ENCODE data around the gene BARHL1. TPM values are rescaled to one million over a fixed set of nuclear protein-coding genes. Genes with fewer than 3 reads are reported as not detected.

Gene BARHL1
- total and polyA plus RNA-seq, 2 of the 4 experiments (the other 2 are of a cell fraction) = not detected

DNA sequence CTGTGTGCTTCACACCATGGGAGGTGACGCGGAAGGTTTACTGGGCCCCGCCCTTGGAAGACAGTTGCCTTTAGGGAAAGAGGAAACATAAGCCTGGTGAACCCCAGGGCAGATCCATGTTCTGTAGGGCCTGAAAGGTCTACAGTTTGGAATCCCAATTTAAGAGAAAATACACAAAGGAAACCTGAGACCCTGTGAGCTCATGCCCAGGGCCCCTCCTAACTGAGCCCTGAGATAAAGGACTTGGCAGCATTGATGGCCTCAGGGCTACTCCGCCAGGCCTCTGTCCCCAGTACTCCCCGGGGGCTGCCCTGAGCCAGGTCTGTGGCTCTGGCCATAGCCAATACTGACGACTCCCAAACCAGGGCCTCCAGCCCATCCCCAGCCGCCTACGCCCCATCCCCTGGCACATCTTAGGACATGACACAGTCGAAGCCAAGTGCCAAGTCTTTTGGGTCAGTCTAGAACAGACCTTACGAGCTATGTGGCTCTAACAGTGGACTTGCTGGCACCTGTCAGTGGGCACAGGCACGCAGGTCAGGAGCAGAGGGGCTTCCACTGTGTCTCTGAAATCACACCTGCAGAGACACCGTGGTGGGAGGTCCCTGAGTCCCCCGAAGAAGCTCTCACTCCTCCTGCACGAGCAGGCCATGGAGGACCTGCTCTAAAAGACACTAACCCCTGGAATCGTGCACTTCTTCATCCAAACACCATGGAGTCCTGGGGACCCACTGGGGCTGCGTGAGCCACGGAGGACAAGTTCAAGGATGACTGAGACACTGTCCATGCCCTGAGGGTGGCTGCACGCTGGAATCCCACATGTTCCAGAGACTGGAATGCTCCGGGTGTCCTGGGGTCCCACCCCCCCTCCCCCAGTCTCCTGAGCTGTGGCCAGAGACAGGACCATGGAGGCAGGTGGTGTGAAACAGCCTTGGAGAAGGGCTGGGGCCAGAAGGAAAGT lies 40.3 kb upstream of the BARHL1 start:
- H2BK15ac ChIP-seq (ENCODE audit: low read depth, low read length) = no peak overlapping the region
- peaks cover 32% of the 10 kb centered on the region for H3K27me3 ChIP-seq (ENCODE audit: control insufficient read depth, insufficient read depth, low read length)
- in situ Hi-C loops (cut with MboI; ENCODE audit: low sequenced_read_pairs) (no loop called here), dilution Hi-C loops (cut with HindIII; ENCODE audit: low sequenced_read_pairs, unreplicated experiment) (no loop called here), intact Hi-C loops (cut with micrococcal nuclease) (no loop called here)
- H3K9ac ChIP-seq (ENCODE audit: low read depth, low read length) = no peak overlapping the region
- H2AK5ac ChIP-seq (ENCODE audit: low read depth, low read length) = no peak overlapping the region
- H4K8ac ChIP-seq (ENCODE audit: low read depth in 2 of 2, low read length in 2 of 2) = no peak overlapping the region
- DNase-seq = no peak
- H4K20me1 ChIP-seq (ENCODE audit: insufficient read depth, low read length) = no peaks in the 10 kb centered on the region
- ChIA-PET CTCF (no interaction called here), POLR2A (ENCODE audit: unreplicated experiment) (no interaction called here)
- H3K4me1 ChIP-seq (ENCODE audit: control insufficient read depth, insufficient read depth, low read length) = no peaks in the 10 kb centered on the region
- no peak overlapping the region for H3K14ac ChIP-seq (replicated peaks; ENCODE audit: low read depth, low read length)
- no peak overlapping the region for H2AFZ ChIP-seq (replicated peaks; ENCODE audit: low read length, poor library complexity)
- no TSS peak for BruUV-seq (replicated peaks)
- no peak overlapping the region for H2AK9ac ChIP-seq (replicated peaks; ENCODE audit: low read depth, low read length, poor library complexity)
- no peak overlapping the region for H3K27ac ChIP-seq (ENCODE audit: insufficient read depth, low read length)
- no peak overlapping the region for H4K91ac ChIP-seq (ENCODE audit: insufficient read depth, low read depth, low read length)
- no peak for ATAC-seq (ENCODE audit: low read depth)
- no peak overlapping the region for H3K23ac ChIP-seq (ENCODE audit: low read depth, low read length)
- no peak overlapping the region for H3K4me3 ChIP-seq (ENCODE audit: insufficient read depth, low read depth, low read length)
- TF ChIP-seq RCOR1 (IDR thresholded peaks at IDR 0.05; ENCODE audit: insufficient replicate concordance, low read length) = no peak
- no peak for TF ChIP-seq RAD21 (IDR thresholded peaks at IDR 0.05; ENCODE audit: low read length)
- no peak for TF ChIP-seq MAFK (IDR thresholded peaks at IDR 0.05; ENCODE audit: low read depth, low read length)
- TF ChIP-seq CHD1 (IDR thresholded peaks at IDR 0.05; ENCODE audit: low read depth, low read length) = no peak
- no peak for TF ChIP-seq RFX5 (IDR thresholded peaks at IDR 0.05; ENCODE audit: low read depth, low read length)
- no peak for TF ChIP-seq SMC3 (IDR thresholded peaks at IDR 0.05; ENCODE audit: low read depth, low read length)
- no peak for TF ChIP-seq POLR2A (IDR thresholded peaks at IDR 0.05; ENCODE audit: low read depth, low read length)
- TF ChIP-seq CEBPB (IDR thresholded peaks at IDR 0.05; ENCODE audit: low read depth, low read length) = no peak
- no peak for TF ChIP-seq MXI1 (IDR thresholded peaks at IDR 0.05; ENCODE audit: borderline replicate concordance, low read depth, low read length)
- TF ChIP-seq, protein P1, sequence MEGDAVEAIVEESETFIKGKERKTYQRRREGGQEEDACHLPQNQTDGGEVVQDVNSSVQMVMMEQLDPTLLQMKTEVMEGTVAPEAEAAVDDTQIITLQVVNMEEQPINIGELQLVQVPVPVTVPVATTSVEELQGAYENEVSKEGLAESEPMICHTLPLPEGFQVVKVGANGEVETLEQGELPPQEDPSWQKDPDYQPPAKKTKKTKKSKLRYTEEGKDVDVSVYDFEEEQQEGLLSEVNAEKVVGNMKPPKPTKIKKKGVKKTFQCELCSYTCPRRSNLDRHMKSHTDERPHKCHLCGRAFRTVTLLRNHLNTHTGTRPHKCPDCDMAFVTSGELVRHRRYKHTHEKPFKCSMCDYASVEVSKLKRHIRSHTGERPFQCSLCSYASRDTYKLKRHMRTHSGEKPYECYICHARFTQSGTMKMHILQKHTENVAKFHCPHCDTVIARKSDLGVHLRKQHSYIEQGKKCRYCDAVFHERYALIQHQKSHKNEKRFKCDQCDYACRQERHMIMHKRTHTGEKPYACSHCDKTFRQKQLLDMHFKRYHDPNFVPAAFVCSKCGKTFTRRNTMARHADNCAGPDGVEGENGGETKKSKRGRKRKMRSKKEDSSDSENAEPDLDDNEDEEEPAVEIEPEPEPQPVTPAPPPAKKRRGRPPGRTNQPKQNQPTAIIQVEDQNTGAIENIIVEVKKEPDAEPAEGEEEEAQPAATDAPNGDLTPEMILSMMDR (conservative IDR thresholded peaks at IDR 0.05; ENCODE audit: low read depth, low read length) = no peak
- TF ChIP-seq, protein P2, sequence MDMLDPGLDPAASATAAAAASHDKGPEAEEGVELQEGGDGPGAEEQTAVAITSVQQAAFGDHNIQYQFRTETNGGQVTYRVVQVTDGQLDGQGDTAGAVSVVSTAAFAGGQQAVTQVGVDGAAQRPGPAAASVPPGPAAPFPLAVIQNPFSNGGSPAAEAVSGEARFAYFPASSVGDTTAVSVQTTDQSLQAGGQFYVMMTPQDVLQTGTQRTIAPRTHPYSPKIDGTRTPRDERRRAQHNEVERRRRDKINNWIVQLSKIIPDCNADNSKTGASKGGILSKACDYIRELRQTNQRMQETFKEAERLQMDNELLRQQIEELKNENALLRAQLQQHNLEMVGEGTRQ (IDR thresholded peaks at IDR 0.05; ENCODE audit: low read depth, low read length) = no peak
- no peak for TF ChIP-seq FOS (IDR thresholded peaks at IDR 0.05; ENCODE audit: low read depth, low read length)
- no peak for TF ChIP-seq NFE2L2 (IDR thresholded peaks at IDR 0.05; ENCODE audit: low read depth, low read length)
- TF ChIP-seq, protein P3, sequence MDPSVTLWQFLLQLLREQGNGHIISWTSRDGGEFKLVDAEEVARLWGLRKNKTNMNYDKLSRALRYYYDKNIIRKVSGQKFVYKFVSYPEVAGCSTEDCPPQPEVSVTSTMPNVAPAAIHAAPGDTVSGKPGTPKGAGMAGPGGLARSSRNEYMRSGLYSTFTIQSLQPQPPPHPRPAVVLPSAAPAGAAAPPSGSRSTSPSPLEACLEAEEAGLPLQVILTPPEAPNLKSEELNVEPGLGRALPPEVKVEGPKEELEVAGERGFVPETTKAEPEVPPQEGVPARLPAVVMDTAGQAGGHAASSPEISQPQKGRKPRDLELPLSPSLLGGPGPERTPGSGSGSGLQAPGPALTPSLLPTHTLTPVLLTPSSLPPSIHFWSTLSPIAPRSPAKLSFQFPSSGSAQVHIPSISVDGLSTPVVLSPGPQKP (IDR thresholded peaks at IDR 0.05; ENCODE audit: borderline replicate concordance, low read depth, low read length) = no peak
- TF ChIP-seq MAZ (IDR thresholded peaks at IDR 0.05; ENCODE audit: borderline replicate concordance, low read depth, low read length) = no peak
- no peaks in the 10 kb centered on the region for H3K36me3 ChIP-seq (ENCODE audit: control insufficient read depth, insufficient read depth, low read length)
- H2BK5ac ChIP-seq (ENCODE audit: low read depth, low read length, poor library complexity, severe bottlenecking) = no peak overlapping the region
- H2BK20ac ChIP-seq (ENCODE audit: low read depth, low read length) = no peak overlapping the region
- H3K4me2 ChIP-seq (ENCODE audit: low read depth, low read length) = no peak overlapping the region
- no peak overlapping the region for H4K5ac ChIP-seq (ENCODE audit: low read depth, low read length)
- no peak overlapping the region for H2BK120ac ChIP-seq (ENCODE audit: low read depth, low read length)
- H3K18ac ChIP-seq (ENCODE audit: low read depth, low read length) = no peak overlapping the region
- 65% methylated on average over 5 of the region's 19 CpGs; no CpG with 5 or more reads in 1 of the 2 experiments for WGBS, 2 experiments (ENCODE audit: extremely low coverage in 2 of 2, insufficient read length in 1 of 2)
- H3K56ac ChIP-seq (ENCODE audit: extremely low read depth, insufficient read depth, low read length) = no peak overlapping the region
- H3K79me1 ChIP-seq (ENCODE audit: low read depth in 1 of 2, low read length in 2 of 2) = no peaks in the 10 kb centered on the region
- no peak overlapping the region for H3K4ac ChIP-seq (ENCODE audit: low read depth, low read length)
- no peaks in the 10 kb centered on the region for H3K9me3 ChIP-seq (ENCODE audit: control insufficient read depth, insufficient read depth, low read length)
- H3K9me1 ChIP-seq (ENCODE audit: insufficient read depth, low read length) = no peaks in the 10 kb centered on the region

Data from IMR-90 (cell line).